Measurements from ENCODE around the gene S100A5. TPM values are rescaled to one million over a fixed set of nuclear protein-coding genes. Genes with fewer than 3 reads are reported as not detected.

The S100A5 gene
- total and polyA plus RNA-seq, 2 of the 8 experiments (the other 6 are each of a cell fraction or from before 2014, with no cell fraction given): not detected

DNA sequence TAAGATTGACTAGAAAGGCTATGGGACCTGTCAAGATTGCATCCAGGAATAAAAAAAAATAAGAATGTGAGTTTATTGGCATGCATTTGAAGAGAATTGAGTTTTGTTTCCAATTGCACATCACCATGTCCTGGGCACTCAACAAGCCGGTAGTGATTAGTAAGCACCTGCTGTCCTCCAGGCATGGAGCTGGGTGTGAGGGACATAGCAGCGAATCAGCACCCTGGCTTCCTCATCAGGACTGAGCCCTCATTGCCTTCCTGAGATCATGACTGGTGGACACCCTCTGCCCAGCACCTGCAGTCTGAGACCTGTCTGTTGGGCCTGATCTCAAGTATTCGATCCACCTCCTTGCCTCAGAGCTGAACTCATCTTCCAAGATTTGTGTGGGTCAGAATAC is 31.7 kb downstream of the S100A5 start:
- H3K23me2 ChIP-seq (ENCODE audit: low read depth, low read length): no peaks in the 10 kb centered on the region
- H3K4me2 ChIP-seq (ENCODE audit: insufficient read depth in 1 of 2, low read depth in 2 of 2, low read length in 2 of 2): no peak overlapping the region
- no peaks in the 10 kb centered on the region for H3K79me2 ChIP-seq (ENCODE audit: control insufficient read depth in 1 of 2, insufficient read depth in 2 of 2, low read length in 2 of 2)
- no peak overlapping the region for H3K9ac ChIP-seq (replicated peaks in 1 of 4; ENCODE audit: extremely low read depth in 1 of 4, low read depth in 3 of 4, low read length in 3 of 4)
- no peaks in the 10 kb centered on the region; a peak in 2 of 7 replicates for H3K27me3 ChIP-seq (replicated peaks in 1 of 4; ENCODE audit: control insufficient read depth in 3 of 4, extremely low read depth in 1 of 4, insufficient read depth in 3 of 4, low read length in 3 of 4)
- H4K5ac ChIP-seq (ENCODE audit: insufficient read length, low read depth, low read length): no peak overlapping the region
- H2BK12ac ChIP-seq (ENCODE audit: low read depth, low read length): peak overlapping the region; percentile 5; the same call in 1 of the 2 replicates
- no peak overlapping the region for H3K56ac ChIP-seq (replicated peaks; ENCODE audit: insufficient read length, low read depth, low read length)
- no peak for DNase-seq (ENCODE audit: low read depth in 1 of 2, low spot score in 2 of 2)
- H3K4me1 ChIP-seq (replicated peaks in 1 of 4; ENCODE audit: control insufficient read depth in 3 of 4, insufficient read depth in 4 of 4, low read length in 3 of 4): peaks cover 0 to 2% (median 0%) of the 10 kb centered on the region in 4 experiments; a peak in 3 of 7 replicates
- H3K14ac ChIP-seq (ENCODE audit: insufficient read length): no peak overlapping the region
- no peak for TF ChIP-seq SAP30 (IDR thresholded peaks at IDR 0.05; ENCODE audit: insufficient read depth, insufficient replicate concordance, low read length)
- CTCF ChIA-PET (ENCODE audit: partially characterized antibody): interaction anchor here (0.7 to 5.3 kb wide), 26 partner anchors 8 to 160 kb away, joined by 3 to 86 read pairs (median 5); partner anchors contain the start of genes PGLYRP4, S100A1, S100A13 and S100A14
- no peak for FAIRE-seq
- no peaks in the 10 kb centered on the region for H3K9me3 ChIP-seq (ENCODE audit: insufficient read depth in 2 of 2, low read depth in 1 of 2, low read length in 1 of 2)
- H2BK20ac ChIP-seq (ENCODE audit: low read length): 0 out of 2 replicates have a peak overlapping the region, but pooled peaks have one; percentile 55
- no peak overlapping the region for H3K4ac ChIP-seq (replicated peaks; ENCODE audit: insufficient read length, low read depth, low read length)
- no peak overlapping the region for H3K27ac ChIP-seq (ENCODE audit: low read depth, low read length)
- H4K20me1 ChIP-seq (replicated peaks in 1 of 2; ENCODE audit: control insufficient read depth in 1 of 2, insufficient read depth in 2 of 2, low read length in 2 of 2): no peaks in the 10 kb centered on the region
- H2BK120ac ChIP-seq (replicated peaks; ENCODE audit: low read depth, low read length): no peak overlapping the region
- H3K36me3 ChIP-seq (ENCODE audit: control insufficient read depth in 2 of 4, insufficient read depth in 4 of 4, low read length in 3 of 4): no peaks in the 10 kb centered on the region
- no peak overlapping the region for H2AFZ ChIP-seq (ENCODE audit: low read length)
- POLR2A ChIA-PET (ENCODE audit: partially characterized antibody): interaction anchor here (0.7 to 1.7 kb wide), 2 partner anchors 125 to 162 kb away, joined by 3 to 4 read pairs; partner anchors contain the start of genes CHTOP and ILF2
- H3K79me1 ChIP-seq (ENCODE audit: low read depth, low read length): no peaks in the 10 kb centered on the region
- no peak overlapping the region for H4K8ac ChIP-seq (ENCODE audit: extremely low read depth, insufficient read depth, low read length)
- H3K4me3 ChIP-seq (ENCODE audit: extremely low read depth in 1 of 4, insufficient read depth in 2 of 4, low read depth in 3 of 4, low read length in 4 of 4): no peak overlapping the region
- no peak overlapping the region for H4K91ac ChIP-seq (replicated peaks; ENCODE audit: insufficient read length, low read length)
- no peak overlapping the region for H2BK5ac ChIP-seq (ENCODE audit: low read depth, low read length)
- H2BK15ac ChIP-seq (ENCODE audit: low read length): no peak overlapping the region; the same call in 1 of the 2 replicates
- H3K23ac ChIP-seq (ENCODE audit: insufficient read length): no peak overlapping the region
- no peak overlapping the region for H3K18ac ChIP-seq (ENCODE audit: extremely low read depth, low read length)
- WGBS, 2 experiments (ENCODE audit: extremely low coverage in 1 of 2, insufficient coverage in 1 of 2, insufficient read length in 1 of 2, insufficient replicate concordance in 2 of 2, low coverage in 1 of 2, low lambda C conversion rate in 2 of 2, missing lambda C conversion rate in 1 of 2): 95% methylated on average over 3 of the region's 3 CpGs; no CpG with 5 or more reads in 1 of the 2 experiments
- peak overlapping the region; percentile 17; the same call in 1 of the 2 replicates for H2AK5ac ChIP-seq (ENCODE audit: low read depth, low read length)

Data from H1 (cell line).